T-helper 22 cell (primary cell): ENCODE measurements around the gene ARL4C.

Experiments used
- DNase-seq: peaks from one replicate; pipeline ENCODE4 v3.0.0-alpha.2; 2020; ENCODE audit warnings: low read depth

The ARL4C gene

DNA sequence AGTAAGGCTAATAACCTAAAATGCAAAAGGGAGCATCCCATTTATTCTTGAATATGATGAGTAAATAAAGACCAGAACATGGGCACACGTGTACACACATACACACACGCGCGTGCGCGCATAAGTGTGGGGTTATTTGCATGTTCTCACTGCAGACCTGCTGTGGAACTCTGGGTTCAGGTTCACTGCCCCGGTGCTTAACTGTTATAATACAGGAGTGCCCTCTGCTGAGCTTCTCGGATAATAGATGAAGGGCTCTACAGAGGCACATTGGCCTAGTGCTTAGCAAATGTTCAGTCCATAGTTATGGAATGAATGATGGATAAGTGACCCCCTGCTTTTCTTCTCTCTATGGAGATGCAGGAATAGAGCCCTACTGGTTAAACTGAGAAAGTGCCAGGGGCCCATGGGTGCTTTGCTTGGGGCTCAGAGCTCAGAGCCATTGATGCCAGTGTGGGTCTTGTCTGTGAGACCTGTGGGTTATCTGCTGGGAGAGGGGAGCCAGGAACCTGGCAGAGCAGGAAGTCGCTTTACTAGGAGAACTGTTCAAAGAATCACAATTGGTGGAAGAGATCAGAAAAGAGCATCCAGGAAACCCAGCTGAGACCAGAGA, 3.6 kb upstream of the ARL4C start:
- DNase-seq: peak; percentile 55

DNA sequence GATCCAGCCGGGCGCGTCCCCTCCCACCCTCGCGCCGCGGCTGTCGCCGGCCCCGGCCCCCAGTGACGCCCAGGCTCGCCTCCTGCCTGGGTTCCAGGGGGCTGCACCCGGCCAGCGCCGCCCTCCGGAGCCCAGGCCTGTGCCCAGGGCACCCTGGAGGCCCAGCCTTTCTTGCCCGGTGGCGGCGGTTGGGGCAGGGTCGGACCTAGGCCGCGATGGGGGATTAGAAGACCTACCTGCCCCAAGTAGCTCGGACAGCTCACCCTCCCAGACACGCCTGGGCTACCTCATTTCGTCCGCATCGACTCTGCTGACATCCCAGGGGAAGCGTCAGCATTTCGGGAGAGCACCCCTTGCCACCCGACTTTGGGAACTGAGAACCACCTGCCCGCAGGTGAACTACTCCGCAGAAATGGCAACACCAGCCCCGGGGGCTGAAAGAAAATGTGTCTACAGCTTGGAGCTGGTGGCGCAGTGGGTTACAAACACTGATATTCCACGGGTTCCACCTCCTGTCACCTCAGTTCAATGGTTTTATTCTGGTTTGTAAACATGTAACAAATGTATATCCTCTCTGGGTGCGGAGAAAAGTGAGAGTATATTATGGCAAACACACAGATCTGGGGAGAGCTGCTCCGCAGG, 834 bp upstream of the ARL4C start:
- no peak for DNase-seq

DNA sequence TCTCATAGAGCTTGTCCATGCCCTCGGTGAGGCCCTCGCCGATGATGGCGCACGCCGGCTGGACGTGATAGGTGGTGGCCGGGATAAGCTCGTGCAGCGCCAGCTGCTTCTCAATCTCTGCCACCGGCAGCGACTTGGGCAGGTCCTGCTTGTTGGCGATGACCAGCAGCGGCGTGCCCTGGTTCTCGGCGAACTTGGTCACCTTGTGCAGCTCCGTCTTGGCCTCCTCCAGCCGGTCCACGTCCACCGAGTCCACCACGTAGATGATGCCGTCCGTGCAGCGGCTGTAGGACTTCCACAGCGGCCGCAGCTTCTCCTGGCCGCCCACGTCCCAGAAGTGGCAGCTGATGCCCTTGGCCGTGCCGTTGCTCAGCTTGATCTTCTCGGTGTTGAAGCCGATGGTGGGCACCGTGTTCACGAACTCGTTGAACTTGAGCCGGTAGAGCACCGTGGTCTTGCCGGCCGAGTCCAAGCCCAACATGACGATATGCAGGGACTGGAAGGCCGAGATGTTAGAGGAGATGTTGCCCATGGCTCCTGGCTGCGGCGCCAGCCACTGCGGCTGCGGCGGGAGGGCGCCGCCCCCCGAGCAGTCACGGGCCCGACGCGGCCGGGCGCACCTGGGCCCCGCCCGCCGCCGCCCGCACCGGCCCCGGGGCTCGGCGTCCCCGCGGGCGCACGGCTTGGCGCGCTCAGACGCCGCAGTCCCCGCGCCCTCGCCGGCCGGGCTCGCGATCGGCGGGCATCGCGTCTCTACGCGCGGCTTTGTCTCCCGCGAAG, 636 bp downstream of the ARL4C start:
- no peak for DNase-seq

DNA sequence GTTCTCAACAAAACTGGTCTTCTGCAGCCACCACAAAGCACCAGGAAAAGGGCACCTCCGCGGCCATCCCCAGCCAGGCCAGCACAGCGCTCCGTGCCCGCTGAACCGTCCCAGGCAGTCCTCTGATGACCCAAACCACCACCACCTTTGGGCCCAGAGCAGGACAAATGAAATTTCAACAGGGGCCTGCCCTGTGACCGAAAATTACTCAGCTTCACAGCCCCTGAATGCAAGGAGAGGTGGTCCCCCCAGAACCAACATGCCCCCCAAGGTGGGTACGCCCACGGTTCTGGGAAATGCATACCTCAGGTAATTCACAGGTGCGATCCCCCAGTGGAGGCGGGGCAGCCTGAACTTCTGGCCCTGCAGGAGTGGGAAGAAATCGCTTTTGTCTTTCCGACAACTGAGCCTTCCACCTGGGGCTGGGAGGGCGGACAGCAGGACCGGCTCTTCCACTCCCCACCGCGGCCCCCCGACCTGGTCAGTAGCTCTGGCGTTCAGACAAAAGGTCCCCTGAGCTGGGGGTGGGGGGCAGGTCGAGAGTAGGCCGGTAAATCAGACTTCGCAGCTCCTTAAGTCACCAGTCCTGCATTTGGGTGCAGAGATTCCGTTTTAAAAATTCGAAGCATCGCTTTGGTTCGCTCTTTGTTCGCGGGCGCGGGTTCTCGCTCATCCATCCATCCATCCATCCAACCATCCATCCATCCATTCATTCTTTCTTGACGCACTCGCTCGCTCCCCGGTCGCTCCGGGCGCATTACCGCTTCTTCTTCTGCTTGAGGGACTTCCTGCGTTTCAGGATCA, 1.4 kb downstream of the ARL4C start:
- no peak for DNase-seq

DNA sequence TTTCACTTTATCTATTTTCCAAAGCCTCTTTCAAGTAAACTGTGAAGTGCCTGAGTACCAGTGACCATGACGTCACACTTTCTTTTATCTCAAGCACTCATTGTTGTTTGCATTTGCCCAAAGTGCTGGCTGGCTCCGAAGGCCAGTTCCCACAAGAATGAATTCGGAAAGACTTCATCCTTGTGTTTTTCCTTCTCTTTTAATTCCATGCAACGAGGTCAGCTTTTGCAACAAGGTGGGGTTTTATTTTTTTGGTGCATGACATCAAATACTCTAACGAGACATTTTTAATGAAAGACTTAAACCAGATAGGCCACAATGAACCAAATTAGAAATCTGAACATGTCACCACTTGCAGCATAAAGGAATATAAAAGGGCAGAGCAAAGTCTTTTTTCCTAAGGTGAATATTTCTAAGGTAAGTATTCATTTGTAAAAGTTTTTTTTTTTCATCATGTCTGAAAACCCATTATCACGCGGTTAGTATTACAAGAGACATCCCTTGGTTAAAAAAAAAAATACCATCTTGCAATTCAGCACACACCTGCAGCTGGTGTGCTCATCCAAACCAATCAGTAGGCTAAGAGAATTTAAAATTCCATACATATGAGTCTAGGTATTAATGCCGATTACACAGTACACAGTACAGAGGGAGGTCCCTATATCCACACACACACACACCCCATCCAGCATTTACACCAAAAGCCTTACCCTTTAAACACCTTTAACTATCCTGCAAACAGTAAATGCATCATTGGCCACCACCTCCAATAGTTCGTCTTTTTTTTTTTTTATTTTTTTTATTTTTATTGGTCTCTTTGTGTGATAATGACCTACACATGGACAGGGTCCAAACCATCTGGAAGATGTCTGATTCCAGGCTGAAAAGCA, 2.3 kb downstream of the ARL4C start:
- DNase-seq: no peak

DNA sequence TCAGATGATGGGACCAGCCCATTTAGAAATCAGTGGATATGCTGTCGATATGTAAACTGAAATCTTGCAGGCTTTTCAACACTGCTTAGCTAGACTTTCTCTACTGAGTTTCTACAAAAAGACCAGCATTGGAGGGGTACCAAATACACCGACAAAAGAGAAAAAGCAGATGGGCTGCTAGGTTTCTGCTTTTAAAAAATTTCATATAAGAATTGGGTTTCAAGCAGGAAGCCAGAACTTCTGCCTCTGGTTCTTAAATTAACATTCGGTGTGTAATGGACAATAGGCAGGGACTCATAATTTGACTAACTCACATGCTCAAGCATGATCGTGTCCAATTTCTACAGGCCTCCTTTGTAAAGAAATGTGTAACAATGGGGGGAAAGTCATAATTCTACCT, 3.1 kb downstream of the ARL4C start:
- DNase-seq: no peak

DNA sequence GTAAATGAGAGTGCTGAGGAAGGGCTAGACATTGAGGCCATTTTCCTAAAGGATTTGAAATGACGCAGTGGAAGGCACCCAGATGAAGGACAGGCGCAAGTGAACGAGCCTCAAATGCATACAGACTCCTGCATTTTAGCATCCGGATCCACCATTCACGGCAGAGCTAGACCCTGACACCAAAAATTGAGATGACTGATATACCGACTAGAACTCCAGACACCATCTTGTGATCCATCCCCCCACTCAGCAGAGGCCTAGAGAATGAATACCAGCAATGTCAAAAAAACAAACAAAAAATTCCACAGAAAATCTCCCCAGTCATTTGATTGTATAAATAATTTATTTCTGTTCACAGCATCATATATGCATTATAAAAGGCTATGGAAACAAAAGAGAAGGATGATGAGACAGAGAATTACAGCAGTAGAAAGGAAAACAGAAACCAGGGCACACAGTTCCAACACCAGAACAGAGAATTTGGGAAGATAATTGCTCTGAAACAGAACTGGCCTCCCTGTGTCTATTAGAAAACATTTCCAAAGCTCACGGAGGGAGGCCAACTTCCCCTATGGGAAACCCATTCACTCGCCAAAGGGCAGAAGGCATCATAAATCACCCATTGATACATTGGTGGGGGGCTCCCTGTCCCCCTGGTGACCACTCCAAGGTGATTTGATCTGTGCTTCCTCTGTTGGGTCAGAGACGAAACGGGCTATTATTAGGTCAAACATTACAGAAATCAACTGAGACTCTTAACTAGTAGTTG, 4.0 kb downstream of the ARL4C start:
- no peak for DNase-seq

DNA sequence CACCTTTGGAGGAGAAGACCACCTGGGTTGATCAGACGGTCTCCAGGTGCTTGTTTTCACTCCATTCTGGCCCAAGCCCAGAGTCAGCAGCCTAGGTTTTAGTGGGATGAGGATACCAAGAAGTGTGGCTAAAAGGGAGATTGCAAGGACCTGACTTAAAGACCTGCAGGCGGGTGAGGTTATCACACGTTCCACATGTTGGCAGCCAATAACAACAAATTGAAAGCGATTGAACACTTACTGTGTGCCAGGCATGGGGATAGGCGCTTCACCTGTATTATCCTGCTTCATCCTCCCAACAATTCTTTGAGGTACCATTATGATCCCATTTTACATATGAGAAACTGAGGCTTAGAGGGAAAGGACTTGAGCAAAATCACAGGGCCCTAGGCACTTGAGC, 5.0 kb downstream of the ARL4C start:
- no peak for DNase-seq

DNA sequence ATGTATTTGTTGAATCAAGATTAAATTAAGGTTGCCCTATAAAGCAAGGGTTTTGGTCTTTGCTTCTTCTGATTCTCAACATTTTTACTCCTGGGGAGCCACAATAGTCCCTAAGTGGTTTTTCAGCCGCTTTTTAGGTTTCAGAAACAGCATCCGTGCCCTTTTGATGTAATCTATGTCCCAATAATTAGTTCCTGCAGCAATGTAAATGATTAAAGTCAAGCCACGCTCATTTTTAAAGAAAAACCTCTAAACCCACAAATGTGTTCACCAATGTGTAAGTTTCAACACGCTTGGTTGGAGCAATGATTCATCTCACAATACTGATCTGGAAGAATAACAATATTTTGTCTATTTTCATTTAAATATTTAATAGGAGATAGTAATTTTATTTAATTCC, 5.6 kb downstream of the ARL4C start:
- no peak for DNase-seq

DNA sequence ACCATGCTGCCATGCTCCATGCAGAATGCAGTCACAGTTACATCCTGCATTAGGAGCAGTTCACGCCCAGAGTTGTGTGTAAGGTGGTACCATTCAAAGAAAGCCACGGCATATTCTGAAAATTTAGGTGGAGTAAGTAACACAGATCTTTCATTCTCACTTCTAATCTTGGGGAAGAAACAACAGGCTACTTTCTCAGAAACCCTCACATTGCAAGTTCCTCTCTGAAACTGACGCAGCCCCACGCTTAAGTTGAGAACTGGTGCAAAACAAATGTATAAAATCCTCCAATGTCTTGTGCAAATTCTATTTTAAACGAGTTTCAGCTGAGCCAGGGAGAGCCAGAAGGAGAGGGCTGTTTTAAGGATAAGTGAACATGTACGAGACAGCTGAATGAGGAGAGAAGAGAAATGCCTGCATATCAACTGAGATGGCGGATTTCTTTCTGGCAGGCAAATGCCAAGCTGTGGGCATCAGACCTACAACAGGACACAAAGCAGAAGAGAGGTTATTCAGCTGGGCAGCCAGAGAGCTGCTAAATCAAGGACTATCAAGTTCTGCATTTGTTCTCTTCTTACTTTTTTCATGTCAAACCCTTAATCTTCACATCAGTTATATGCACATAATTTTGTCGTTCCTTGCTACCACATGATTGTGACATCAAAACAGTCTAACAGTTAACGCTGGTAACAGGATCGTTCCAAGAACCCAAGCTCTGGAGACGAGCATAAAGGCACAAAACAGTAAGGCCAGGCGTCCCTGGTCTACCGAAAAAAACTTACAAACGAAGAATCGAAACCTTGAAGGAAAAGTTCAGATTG, 6.4 kb downstream of the ARL4C start:
- DNase-seq: no peak

DNA sequence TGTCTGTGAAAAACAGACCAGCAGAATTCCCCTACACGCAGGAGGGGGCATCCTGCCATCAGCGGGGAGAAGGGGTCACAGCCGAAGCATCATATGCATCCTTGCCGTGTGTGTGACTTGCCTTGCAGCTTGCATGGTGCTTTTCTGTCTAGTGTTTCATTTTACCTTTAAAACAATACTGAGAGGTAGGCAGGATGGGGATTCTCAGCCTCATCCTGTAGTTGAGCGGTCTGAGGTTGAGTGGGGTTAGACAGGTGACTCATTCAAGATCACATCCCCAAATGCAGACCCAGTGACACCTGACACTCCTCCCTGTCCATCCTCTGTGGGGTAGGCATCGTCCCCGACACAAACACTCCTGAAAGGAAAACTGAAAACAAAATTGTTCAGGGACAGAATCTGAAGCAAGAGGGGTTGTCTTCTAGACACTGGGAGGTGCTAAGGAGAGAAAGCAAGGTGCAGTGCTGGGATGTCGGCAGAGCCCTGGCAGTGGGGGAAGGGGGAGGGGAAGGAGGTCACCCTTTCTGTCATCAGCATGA, 7.9 kb downstream of the ARL4C start:
- DNase-seq: peak; percentile 82

DNA sequence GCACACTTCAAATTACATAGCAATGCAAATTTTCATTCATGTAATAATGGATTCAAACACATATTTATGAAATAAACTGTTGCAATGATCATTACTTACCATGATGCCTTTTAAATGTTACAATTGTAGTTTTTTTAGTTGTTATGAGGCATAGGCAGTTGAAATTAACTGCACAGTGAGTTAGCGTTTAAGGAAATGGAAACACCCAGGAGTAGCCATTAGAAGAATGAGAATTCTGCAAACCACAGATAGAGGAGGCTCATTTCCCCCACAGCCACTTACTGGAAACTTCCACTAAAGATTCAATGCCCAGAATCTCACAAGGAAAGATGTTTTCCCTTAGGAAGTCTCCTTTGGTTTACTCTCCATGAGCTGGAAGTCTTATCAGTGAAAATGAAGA, 8.4 kb downstream of the ARL4C start:
- no peak for DNase-seq

DNA sequence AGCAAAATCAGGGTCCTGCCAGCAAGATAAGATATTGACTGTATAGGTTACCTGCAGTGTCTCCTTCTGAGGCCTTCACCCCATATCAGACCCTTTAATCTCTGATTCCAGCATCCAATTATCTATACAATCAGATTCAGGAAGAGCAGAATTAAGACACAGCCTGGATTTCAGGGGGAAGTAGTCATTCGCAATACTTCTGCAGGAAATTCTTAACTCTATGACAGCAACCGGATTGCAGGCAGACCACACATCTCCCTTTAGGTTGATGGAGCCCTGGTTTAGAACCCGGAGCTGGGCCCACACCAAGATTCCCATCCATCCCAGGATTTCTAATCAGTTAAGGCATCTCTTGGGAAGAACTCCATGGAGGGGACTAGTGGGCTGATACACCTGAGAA, 9.5 kb downstream of the ARL4C start:
- no peak for DNase-seq

DNA sequence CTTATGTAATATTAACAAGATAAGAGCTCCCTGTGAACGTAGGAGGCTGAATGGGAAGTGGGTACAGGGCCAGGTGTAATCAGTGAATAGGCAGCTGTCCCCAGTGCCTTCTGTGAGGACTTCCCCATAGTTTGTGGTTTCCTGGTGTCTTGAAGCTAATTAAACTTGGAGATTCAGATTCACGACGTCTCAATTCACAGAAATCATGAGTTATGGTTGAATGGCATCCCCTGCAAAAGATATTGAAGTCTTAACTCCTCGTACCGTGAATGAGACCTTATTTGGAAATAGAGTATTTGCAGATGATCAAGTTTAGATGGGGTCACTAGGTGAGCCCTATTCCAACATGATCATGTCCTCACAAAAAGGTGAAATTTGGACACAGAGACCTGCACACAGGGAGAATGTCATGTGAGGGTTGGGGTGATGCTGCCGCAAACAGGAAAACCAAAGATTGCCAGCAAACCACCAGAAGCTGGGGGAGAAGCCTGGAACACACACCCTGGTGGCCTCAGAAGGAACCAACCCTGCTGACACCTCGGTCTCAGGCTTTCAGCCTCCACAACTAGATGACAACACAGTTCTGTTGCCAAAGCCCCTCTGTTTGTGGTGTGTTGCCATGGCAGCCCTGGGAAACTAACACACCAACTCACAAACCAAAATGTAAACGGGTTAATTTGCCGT, 13.2 kb downstream of the ARL4C start:
- DNase-seq: peak; percentile 86

DNA sequence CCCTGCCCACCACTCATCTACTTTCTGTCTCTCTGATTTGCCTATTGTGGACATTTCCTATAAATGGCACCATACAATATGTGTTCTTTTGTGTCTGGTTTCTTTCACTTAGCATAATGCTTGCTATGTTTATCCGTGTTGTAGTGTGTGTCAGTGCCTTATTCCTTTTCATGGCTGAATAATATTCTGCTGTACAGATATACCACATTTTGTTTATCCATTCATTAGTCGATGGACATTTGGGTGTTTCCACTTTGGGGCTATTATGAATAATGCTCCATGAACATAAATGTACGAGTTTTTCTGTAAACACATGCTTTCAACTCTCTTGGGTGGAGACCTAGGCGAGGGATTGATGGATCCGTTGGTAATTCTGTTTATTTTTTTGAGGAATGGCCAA, 15.6 kb downstream of the ARL4C start:
- DNase-seq: no peak

DNA sequence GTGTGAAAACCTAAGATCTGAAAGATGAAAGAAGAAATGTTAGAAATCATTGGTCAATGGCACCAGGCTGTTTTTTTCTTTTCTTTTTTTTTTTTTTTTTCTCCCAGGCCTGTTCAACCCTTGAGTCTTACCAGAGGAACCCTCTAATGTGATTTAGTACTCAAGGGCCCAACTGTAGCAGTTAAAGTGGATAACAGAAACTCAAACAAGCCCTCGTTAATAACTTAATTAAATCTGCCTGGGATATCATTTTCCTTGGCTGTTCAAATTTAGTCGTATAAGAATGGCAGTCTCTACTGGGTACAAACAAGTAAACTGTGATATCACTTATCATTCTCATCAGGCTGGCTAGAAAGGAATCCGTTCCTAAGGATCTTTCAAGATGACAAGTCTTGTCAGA, 16.5 kb downstream of the ARL4C start:
- no peak for DNase-seq

DNA sequence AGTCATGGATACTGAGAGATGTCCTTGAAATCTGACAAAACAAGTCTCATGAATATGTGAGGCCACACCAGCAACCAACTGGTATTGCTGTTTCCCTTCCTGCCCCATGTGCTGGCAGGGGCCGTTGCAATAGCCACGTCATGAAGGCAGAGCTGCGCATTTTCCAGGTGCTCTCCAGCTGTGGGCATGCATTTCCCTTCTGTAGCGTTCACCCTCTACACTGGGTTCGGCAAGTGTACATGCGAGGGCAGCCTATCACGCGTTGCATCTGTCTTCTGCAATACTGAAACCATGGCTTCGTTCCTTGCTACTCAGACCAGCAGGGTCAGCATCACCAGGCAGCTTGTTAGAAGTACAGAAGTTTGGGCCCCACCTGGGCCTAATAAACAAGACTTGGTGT, 17.4 kb downstream of the ARL4C start:
- no peak for DNase-seq

DNA sequence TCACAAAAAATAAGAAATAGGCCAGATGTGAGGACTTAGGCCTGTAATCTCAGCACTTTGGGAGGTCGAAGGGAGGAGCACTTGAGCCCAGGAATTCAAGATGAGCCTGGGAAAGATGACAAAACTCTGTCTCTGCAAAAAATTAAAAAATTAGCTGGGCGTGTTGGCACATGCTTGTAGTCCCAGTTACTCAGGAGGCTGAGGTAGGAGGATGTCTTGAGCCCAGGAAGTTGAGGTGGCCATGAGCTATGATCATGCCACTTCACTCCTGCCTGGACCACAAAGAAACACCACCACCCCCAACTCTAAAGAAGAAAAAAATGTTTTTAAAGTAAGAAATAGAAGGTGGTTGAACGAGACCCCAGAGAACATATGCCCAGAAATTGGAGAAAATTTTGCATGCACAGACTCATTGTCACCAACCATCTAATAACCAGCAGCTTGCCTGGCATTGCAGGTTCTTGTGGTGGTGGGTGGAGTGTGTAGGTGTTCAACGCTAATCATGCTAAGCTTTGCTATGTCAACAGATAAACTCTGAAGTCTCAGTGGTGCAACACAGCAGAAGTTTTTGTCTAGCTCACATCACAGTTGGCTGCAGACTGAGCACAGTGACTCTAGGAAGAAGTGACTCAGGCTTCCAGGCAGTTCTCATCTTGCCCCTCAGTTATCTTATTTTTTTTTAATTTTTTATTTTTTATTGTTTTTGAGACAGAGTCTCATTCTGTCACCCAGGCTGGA, 18.6 kb downstream of the ARL4C start:
- no peak for DNase-seq
